IMR-90 (cell line): Measurements from ENCODE around the gene WAC.

Experiments
- BHLHE40 ChIP-seq: fragments of 150-350 bp; IDR thresholded peaks from 2 replicates; pipeline ENCODE4 v1.6.1; 2016; ENCODE audit warnings: mild to moderate bottlenecking, low read depth, low read length
- CEBPB ChIP-seq: IDR thresholded peaks from 2 replicates; pipeline ENCODE4 v1.6.1; 2012; ENCODE audit warnings: low read depth, low read length, improper control_type of control experiment
- CHD1 ChIP-seq: IDR thresholded peaks from 2 replicates; pipeline ENCODE4 v1.6.1; 2012; ENCODE audit warnings: low read depth, low read length, improper control_type of control experiment
- CTCF ChIP-seq: conservative IDR thresholded peaks from 2 replicates; pipeline ENCODE4 v1.5.1; 2012; ENCODE audit warnings: mild to moderate bottlenecking, low read depth, low read length, improper control_type of control experiment
- NFE2L2 ChIP-seq: fragments of 150-350 bp; IDR thresholded peaks from 2 replicates; pipeline ENCODE4 v1.6.1; 2016; ENCODE audit warnings: low read depth, mild to moderate bottlenecking, low read length
- POLR2A ChIP-seq: IDR thresholded peaks from 2 replicates; pipeline ENCODE4 v1.6.1; 2012; ENCODE audit warnings: mild to moderate bottlenecking, low read depth, low read length
- RAD21 ChIP-seq: IDR thresholded peaks from 2 replicates; pipeline ENCODE4 v1.6.1; 2012; ENCODE audit warnings: low read length, improper control_type of control experiment
- RCOR1 ChIP-seq: IDR thresholded peaks from 2 replicates; pipeline ENCODE4 v1.6.1; 2012; ENCODE audit warnings: mild to moderate bottlenecking, low read length, improper control_type of control experiment; ENCODE audit not compliant: insufficient replicate concordance
- SMC3 ChIP-seq: fragments of 150-350 bp; IDR thresholded peaks from 2 replicates; pipeline ENCODE4 v1.6.1; 2016; ENCODE audit warnings: low read depth, mild to moderate bottlenecking, antibody characterized with exemption, low read length, moderate library complexity
- USF2 ChIP-seq: fragments of 150-350 bp; IDR thresholded peaks from 2 replicates; pipeline ENCODE4 v1.6.1; 2017; ENCODE audit warnings: mild to moderate bottlenecking, antibody characterized with exemption, low read length, low read depth
- TF ChIP-seq, protein P1 (sequence below): fragments of 150-350 bp; IDR thresholded peaks from 2 replicates; pipeline ENCODE4 v1.6.1; 2016; ENCODE audit warnings: low read depth, mild to moderate bottlenecking, low read length, moderate library complexity, borderline replicate concordance

DNA sequence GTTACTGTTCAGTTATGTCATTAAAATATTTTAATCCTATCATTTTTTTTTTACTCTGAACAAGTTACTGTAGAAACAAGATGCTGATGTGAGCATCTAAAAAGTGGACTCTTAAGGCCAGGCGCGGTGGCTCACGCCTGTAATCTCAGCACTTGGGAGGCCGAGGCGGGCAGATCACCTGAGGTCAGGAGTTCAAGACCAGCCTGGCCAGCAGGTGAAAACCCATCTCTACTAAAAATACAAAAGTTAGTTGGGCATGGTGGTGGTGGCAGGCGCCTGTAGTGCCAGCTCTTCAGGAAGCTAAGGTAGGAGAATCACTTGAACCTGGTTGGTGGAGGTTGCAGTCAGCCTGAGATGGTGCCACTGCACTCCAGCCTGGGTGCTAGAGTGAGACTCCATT lies 2.9 kb downstream of the WAC start:
- no peak for TF ChIP-seq CTCF
- TF ChIP-seq CHD1 = no peak
- no peak for TF ChIP-seq BHLHE40
- no peak for TF ChIP-seq RCOR1
- TF ChIP-seq POLR2A = no peak
- no peak for TF ChIP-seq CEBPB
- TF ChIP-seq USF2 = no peak
- TF ChIP-seq RAD21 = no peak
- no peak for TF ChIP-seq SMC3
- TF ChIP-seq, protein P1, sequence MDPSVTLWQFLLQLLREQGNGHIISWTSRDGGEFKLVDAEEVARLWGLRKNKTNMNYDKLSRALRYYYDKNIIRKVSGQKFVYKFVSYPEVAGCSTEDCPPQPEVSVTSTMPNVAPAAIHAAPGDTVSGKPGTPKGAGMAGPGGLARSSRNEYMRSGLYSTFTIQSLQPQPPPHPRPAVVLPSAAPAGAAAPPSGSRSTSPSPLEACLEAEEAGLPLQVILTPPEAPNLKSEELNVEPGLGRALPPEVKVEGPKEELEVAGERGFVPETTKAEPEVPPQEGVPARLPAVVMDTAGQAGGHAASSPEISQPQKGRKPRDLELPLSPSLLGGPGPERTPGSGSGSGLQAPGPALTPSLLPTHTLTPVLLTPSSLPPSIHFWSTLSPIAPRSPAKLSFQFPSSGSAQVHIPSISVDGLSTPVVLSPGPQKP = no peak
- TF ChIP-seq NFE2L2 = no peak
